Spleen (tissue), 7 donors: ENCODE measurements around the gene NACC1.
A peak's percentile ranks its signal among the peaks of the same experiment; 100 is the strongest.

ENCODE experiments used
- CTCF ChIP-seq, 11 experiments: fragments of 200-600 bp in 7 of 11; fragments of 450-650 bp in 4 of 11; sonication (generic) in 4 of 11; IDR thresholded peaks in 8 of 11; conservative IDR thresholded peaks in 3 of 11; 1 replicate in 7 of 11; 2 replicates in 4 of 11; pipeline versions ENCODE4 v1.4.0 to v1.8.0; 2016 to 2021; ENCODE audit warnings: antibody characterized with exemption in 11 of 11, inconsistent platforms in 4 of 11, mild to moderate bottlenecking in 1 of 11
- POLR2AphosphoS5 ChIP-seq, 3 donors: sonication (generic); formaldehyde crosslinking; IDR thresholded peaks; one replicate each; pipeline ENCODE4 v1.5.1; 2017; ENCODE audit warnings: antibody characterized with exemption in 3 of 3
- donor health status: DM: no; HTN: no; CAD: no; lungs with moderate emphysema.
- donor health status: DM: no; HTN: no; CAD: no.
- donor health status: DM: no; HTN: no; CAD: no.

GRCh38 chr19:13151605-13152355, 33.7 kb downstream of the NACC1 start:
- TF ChIP-seq POLR2AphosphoS5 (IDR thresholded peaks at IDR 0.05): peak; percentile 94 to 97 (median 96)
- TF ChIP-seq CTCF (IDR thresholded peaks at IDR 0.05 in 8 of 11, conservative IDR thresholded peaks at IDR 0.05 in 3 of 11): peak in 3 of 11 experiments; percentile 13 to 53 (median 22)
